Activated CD8-positive, alpha-beta memory T cell treated with anti-CD3 and anti-CD28 coated beads, Interleukin-2, amount 50 U/mL, for 1 hour (primary cell): Measurements from ENCODE around the gene LILRB3.
"Not testable (repeated sequence)": the region's sequence is repeated elsewhere in the genome, so short reads cannot be mapped to it uniquely, and the experiment has no call there.

Experiments
- DNase-seq: peaks from one replicate; pipeline ENCODE4 v3.0.0-alpha.2; 2020; ENCODE audit errors: extremely low read depth

Gene LILRB3

GRCh38 chr19:54242646-54243045 lies 19.8 kb upstream of the LILRB3 start, which contains the start of gene LILRA6:
TSS of gene LILRA6 (minus strand) at chr19:54242790.
- DNase-seq = not testable (repeated sequence)

- not testable (repeated sequence) for DNase-seq
Observed at GRCh38 chr19:54242234-54242633, 19.4 kb upstream of the LILRB3 start.

DNA sequence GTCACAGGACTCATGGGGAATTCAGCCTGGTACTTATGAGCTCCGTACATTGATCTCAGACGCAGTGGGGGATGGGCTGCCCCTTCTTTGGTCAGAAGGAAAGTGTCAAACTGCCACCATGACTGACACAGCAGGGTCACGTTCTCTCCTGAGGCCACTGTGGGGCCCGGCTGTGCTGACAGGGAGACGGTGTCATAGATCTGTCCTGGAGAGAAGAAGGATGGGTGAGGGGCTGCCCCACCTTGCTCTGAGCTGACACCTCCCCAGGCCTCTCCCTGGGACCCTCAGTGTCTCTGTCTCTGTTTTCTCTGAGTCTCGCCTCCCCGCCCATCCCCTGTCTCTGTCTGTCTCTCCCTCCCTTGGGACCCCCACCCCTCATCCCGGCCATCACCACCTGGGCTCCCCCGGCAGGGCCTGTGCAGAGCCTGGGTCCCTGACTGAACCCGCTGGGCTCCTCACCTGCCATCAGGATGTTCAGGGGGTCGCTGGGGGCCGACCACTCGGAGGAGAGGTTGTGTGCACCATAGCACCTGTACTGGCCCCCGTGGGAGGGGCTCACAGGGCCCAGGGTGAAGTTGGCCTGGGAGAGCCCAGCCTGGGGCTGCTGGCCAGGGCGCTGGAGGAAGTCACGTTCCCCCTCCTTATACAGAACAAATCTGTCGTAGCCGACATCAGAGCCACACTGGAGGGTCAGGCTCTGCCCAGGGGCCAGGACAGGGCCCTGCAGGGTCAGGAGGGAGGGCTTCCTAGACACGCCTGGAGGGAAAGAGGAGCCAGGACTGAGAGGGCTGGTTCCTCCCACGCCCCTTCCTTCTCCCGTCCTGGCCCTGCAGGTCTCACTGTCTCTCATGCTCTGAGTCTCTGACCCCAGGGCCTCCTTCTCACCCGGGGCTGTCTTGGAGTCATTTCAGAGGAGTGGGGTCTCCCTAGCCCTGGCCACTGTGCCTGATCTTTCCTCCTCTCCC lies 17.8 kb upstream of the LILRB3 start:
- DNase-seq = not testable (repeated sequence)

DNA sequence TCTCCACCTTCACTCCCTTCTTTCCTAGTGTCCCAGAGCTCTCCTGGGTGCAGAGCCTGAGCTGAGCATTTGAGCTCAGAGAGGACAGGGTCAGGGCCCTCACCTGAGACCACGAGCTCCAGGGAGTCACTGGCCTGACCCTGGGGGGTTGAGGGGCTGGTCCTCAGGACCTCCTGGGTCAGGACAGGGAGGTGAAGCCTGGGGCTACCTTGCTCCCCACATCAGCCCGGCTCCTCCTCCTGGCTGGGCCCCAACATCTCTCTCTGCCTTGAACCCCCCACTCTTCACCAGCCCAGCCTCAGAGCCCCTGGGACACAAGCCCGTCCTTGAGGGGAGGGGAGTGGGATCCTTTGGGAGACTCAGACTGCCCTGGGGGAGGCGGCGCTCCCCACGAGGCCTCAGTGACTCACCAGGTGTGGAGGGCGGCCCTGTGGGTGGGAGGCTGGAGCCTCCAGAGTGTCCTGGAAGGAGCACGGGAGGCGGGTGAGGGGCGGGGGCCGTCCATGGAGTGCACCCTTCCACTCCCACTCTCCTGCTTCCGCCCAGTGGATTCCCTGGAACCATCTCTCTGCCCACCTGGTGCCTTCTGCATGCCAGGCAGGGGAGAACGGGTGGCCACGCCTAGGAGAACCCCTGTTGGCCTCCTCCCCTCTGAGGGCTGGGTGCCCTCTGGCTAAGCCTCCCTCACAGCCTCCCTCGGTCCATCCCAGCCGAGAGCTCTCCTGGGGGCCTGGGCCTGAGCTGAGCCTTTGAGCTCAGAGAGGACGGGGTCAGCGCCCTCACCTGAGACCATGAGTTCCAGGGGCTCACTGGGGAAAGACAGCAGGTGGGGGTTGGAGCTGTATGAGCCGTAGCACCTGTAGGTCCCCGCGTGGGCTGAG lies 16.9 kb upstream of the LILRB3 start:
- DNase-seq = not testable (repeated sequence)

GRCh38 chr19:54233941-54234340 lies 11.1 kb upstream of the LILRB3 start:
- DNase-seq = no peak

GRCh38 chr19:54231077-54231931 lies 8.5 kb upstream of the LILRB3 start:
- peak; percentile 55 for DNase-seq

DNA sequence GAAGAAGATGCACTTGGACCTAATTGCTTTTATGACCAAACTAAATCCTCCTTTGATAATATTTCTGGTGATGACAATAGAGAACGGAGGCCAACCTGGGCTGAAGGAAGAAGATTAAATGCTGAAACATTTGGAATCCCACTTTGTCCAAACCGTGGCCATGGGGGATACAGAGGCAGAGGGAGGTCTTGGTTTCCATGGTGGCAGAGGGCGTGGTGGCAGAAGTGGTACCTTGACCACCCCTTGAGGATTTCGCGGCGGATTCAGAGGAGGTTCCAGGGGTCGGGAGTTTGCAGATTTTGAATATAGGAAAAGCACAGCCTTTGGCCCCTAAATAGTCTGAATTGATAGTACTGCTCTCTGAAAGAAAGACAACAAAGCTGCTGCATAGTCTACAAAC lies 7.2 kb upstream of the LILRB3 start:
- DNase-seq = no peak

GRCh38 chr19:54229146-54229545 lies 6.3 kb upstream of the LILRB3 start:
- DNase-seq = no peak

DNA sequence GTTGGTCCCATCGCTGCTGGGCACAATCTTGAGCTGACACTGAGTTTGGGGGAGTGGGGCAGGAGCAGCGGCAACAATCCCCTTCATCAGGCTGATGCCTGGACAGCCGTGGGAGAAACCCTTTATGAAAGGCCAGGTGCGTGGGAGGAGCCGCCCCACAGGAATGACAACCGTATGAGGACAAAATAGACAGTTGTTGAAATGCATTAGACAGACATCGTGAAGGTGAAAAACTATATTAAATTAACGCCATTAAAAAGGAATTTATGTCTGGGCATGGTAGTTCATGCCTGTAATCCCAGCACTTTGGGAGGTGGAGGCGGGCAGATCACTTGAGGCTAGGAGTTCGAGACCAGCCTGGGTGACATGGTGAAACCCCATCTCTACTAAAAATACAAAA lies 1.8 kb upstream of the LILRB3 start:
- not testable (repeated sequence) for DNase-seq

DNA sequence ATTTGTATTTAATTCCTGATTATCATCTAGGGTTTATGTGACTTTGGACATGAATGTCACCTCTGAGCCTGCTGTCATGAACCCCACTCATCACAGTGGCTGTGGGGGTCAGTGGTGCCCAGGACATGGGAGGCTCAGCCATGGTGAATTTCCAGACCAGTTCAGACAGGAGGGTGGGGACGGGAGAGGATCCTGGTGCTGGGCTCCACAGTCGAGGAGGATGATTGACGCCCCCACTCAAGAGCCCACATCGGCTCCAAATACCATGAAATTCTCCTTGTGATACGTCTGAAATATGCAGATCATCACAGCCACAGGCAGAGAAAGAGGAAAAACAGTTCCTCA lies 1.1 kb upstream of the LILRB3 start:
- not testable (repeated sequence) for DNase-seq

DNA sequence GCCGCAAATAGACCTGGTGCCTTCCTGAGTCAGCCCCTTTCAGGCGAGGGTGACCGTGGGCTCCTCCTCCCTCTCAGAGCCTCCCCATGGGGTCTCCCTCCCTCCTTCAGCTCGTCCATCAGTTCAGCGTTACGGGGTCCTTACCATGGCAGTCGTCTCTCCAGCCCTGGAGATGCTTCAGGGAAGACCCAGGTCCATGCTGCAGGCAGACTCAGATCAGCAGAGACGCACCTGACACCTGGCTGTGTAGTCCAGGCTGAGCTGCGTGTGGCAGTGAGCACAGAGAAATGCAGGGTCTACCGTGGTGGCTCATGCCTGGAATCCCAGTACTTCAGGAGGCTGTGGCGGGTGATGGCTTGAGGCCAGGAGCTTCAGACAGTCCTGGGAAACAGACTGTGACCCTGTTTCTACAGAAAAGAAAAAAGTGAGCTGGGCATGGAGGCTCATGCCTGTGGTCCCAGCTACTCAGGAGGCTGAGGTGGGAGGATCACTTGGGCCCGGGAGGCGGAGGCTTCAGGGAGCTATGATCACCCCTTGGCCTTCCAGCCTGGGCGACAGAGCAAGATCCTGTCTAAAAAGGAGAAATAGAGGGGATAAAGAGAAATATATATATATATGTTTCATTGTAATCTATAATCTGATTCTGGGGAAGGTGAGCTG lies 600 bp upstream of the LILRB3 start:
- DNase-seq = not testable (repeated sequence)

- DNase-seq = not testable (repeated sequence)
Observed at GRCh38 chr19:54221947-54222346, 860 bp downstream of the LILRB3 start.

DNA sequence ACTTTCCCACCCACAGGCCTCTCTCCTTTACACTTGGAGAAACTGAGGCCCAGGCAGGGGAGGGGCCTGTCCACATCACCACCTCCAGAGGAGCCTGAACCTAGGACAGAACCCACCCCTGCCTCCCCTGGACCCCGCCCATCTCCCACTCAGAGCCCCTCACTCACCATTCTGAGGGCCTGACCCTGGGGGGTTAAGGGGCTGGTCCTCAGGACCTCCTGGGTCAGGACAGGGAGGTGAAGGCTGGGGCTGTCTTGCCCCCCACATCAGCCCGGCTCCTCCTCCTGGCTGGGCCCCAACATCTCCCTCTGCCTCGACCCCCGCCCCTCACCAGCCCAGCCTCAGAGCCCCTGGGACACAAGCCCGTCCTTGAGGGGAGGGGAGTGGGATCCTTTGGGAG lies 3.1 kb downstream of the LILRB3 start:
- not testable (repeated sequence) for DNase-seq

DNA sequence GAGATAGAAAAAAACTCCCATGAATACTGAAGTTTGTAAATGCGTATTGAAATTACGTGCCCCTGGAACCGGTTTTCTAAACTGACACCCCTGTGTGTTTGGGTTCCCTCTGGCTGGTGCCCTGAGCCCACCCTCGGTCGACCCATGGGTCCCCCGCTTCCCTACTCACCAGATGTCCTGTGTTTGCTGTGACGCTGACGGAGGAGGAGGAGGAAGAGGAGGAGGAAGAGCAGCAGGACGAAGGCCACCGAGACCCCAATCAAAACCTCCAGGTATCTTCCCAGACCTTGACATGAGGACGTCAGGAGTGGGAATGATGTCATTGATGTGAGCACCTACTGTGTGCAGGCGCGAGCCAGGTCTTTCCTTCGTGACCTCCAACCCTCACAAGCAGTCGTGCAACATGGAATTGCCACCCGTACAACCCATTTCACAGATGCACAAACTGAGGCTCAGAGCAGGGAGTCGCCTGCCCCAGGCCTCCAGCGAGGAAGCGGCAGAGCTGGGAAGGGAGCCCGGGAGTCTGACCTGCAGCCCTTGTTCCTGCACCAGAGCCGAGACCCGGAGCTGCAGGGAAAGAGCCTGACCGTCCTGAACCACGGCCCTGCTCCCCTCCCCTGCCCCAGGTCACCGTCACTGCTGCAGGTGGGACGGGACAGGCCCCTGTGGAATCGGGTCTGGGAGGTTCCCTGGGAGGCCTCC lies 3.7 kb downstream of the LILRB3 start:
- DNase-seq = no peak

- no peak for DNase-seq
Observed at GRCh38 chr19:54218259-54218658, 4.5 kb downstream of the LILRB3 start.

DNA sequence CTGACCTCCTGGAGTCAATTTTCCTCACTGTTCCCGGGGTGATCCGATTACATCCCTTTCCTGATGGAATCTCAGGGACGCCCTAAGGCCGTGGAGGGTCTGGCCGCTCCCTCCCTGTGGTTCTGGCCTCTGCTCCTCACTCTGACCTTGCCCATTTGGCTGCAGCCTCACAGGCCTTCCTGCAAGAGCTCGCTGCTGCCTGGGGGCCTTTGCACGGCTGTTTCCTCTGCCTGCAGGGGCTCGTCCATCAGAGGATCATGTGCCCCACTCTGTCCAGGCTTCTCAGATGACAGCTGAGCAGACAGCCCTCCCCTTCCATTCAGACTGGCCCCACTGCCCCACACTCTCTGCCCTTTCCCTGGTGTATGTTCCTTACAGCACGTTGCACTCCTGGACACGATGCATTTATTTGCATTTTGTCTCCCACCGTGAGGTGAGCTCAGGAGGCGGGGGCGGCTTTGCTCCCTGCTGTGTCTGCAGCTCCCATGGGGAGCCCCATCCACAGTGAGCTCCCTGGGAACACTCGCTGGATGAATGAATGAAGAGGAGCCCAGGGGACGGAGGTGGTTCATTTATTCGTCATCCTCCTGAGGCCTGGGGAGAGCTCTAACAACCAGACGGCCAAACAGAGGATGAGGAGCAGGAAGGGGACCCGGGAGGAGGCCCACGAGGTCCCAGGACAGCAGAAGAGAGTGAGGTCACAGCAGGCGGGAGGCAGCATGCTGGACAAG lies 5.1 kb downstream of the LILRB3 start:
- DNase-seq = not testable (repeated sequence)

- no peak for DNase-seq
Observed at GRCh38 chr19:54216869-54217268, 5.9 kb downstream of the LILRB3 start.

DNA sequence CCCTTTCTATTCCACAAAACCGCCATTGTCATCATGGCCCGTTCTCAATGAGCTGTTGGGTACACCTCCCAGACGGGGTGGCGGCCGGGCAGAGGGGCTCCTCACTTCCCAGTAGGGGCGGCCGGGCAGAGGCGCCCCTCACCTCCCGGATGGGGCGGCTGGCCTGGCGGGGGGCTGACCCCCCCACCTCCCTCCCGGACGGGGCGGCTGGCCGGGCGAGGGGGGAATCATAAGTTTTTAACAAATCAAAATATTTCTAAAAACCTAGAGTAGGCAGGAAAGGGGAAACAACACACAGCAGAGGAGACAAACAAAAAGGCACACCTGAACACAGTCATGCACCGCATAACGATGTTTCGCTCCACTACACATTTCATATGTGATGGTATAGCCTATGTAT lies 8.1 kb downstream of the LILRB3 start:
- DNase-seq = not testable (repeated sequence)

DNA sequence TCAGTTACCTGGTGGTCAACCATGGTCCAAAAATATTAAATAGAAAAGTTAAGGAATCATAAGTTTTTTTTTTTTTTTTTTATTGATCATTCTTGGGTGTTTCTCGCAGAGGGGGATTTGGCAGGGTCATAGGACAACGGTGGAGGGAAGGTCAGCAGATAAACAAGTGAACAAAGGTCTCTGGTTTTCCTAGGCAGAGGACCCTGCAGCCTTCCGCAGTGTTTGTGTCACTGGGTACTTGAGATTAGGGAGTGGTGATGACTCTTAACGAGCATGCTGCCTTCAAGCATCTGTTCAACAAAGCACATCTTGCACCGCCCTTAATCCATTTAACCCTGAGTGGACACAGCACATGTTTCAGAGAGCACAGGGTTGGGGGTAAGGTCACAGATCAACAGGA lies 8.6 kb downstream of the LILRB3 start:
- not testable (repeated sequence) for DNase-seq

DNA sequence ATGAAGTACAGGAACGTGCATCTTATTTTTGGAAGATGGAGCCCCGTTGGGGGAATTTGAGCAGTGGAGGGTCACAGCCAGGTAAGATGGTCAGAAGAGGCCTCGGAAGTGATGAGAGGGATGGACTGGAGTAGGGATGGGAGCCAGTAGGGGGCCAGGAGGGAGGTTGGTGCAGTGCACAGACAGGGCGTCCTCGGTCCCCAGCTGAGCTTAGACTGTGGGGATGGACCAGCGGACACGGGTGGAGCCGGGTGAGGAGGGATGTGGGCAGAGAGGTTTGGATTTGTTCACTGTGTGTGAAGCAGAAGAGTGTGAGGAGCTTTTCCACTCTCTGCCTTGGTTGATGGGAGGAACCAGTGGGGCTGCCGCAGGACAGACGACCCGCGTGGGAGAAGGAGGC lies 11.6 kb downstream of the LILRB3 start:
- no peak for DNase-seq
